Pancreas (tissue), 10 donors: Measurements from ENCODE around the gene CHPF. TPM values are rescaled to one million over a fixed set of nuclear protein-coding genes. Genes with fewer than 3 reads are reported as not detected.

Source experiments
- ATAC-seq, 4 donors: fragments of 200-7000 bp; cut with Tn5 transposase; one replicate each; pipeline versions ENCODE4 v1.8.0 to v1.9.1; 2020; ENCODE audit warnings: mild to moderate bottlenecking in 4 of 4, moderate library complexity in 4 of 4
- DNase-seq, 6 donors: peaks; one replicate each; pipeline ENCODE4 v3.0.0-alpha.2; 2020
- FAIRE-seq: peaks from 2 replicates; lab custom pipeline; 2012; peaks lifted over from hg19 to GRCh38; lab: Jason Lieb, UNC
- H3K27ac ChIP-seq, 4 donors: fragments of 200-600 bp; sonication (generic); 1 replicate in 3 of 4; 2 replicates in 1 of 4; pipeline versions ENCODE4 v1.5.0 to v1.8.0; 2020
- H3K27me3 ChIP-seq, 4 donors: fragments of 200-600 bp; one replicate each; pipeline ENCODE4 v1.8.0; 2021
- H3K36me3 ChIP-seq, 3 donors: fragments of 200-600 bp; sonication (generic) in 1 of 3; one replicate each; pipeline versions ENCODE4 v1.5.0 to v1.8.0; 2020 to 2021
- H3K4me1 ChIP-seq, 3 donors: fragments of 200-600 bp; one replicate each; pipeline ENCODE4 v1.8.0; 2021
- H3K4me3 ChIP-seq, 4 donors: fragments of 200-600 bp; sonication (generic) in 2 of 4; one replicate each; pipeline versions ENCODE4 v1.5.0 to v1.8.0; 2020 to 2021
- H3K9me3 ChIP-seq, 4 donors: fragments of 200-600 bp; one replicate each; pipeline ENCODE4 v1.8.0; 2021
- WGBS, 2 donors: extraction: QIAGEN DNeasy Blood & Tissue Kit; methylation state at CpG; one replicate each; pipeline ENCODE4 v1.1.7; 2013; 5-methylcytosine and 5-hydroxymethylcytosine counted together
- intact Hi-C, 3 donors: fragments of 100-400 bp; cut with DNase I; formaldehyde crosslinking; loops; one replicate each; pipeline versions ENCODE4 v1.11.1 to v1.14.2; 2022
- polyA plus RNA-seq, 2 donors: library from polyadenylated mRNA; stranded (reverse); fragments of 200-250 nt; gene quantifications; one replicate each; pipeline ENCODE4 v1.2.3, GENCODE V29; 2013
- total RNA-seq, 6 donors: library from RNA; stranded (reverse); fragmentation: NEBNext Ultra II Directional in 4 of 6; extraction: Animal tissue kit (Norgen Biotek cat#: 25700) in 4 of 6; gene quantifications; one replicate each; pipeline versions ENCODE4 v1.2.1 to v1.2.4, GENCODE V29; 2021 to 2023
- TF ChIP-seq, protein P1 (sequence below), 4 donors: fragments of 200-600 bp; sonication (generic) in 3 of 4; IDR thresholded peaks; one replicate each; pipeline versions ENCODE4 v1.5.0 to v1.8.0; 2021; ENCODE audit warnings: antibody characterized with exemption in 4 of 4
- donor health status: healthy with polysubstance abuse.
- donor health status: DM: no; HTN: no; CAD: no; lungs with moderate emphysema.
- donor health status: DM: no; HTN: no; CAD: no.
- donor health status: control.
- donor health status: control.
- donor health status: Bipolar disorder and iron deficiency.
- donor health status: DM: yes; HTN: yes; CAD: no.
- donor health status: DM: no; HTN: no; CAD: no.
- donor health status: DM: no; HTN: no; CAD: no.
- donor health status: DM: yes; HTN: yes; CAD: no.

CHPF gene
- total and polyA plus RNA-seq, 8 donors, result 55.1 to 105 (median 68.5) TPM

DNA sequence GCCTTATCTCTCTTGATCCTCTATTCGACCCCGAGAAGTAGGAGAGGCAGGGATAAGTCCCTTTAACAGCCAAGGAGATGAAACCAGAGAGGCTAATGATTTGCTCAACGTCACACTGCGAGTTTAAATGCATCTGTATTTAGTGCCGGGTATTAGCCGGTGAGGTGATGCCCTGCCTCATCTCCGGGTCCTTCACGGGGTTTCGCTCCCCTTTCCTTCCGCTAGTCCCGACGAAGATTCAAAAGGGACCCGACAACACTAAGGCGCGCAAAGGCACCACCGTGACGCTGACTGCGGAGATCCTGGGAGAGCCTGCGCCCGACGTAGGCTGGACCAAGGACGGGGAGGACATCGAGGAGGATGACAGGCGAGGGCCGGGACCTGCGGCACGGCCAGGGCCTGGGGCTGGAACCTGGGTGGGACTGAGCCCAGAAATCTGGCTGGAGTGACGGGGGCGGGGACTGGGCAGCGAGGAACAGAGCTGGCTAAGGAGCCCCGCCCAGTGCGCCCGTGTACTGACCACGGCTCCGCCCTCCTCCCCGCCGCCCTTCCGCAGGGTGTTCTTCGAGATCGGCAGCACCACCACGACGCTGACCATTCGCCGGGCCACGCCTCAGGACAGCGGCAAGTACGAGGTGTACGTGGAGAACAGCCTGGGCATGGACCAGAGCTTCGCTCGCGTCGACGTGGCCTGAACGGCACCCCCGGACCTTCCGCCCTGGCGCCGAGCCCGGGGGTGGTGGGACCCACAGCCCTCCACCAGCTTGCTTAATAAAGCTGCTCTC, 45.9 kb downstream of the CHPF start:
- Histone ChIP-seq H3K27ac (peak overlapping the region; percentile 75 to 95 (median 88)), H3K4me3 (peak overlapping the region; percentile 30 to 67 (median 62)), H3K4me1 (peaks cover 0 to 15% (median 4%) of the 10 kb centered on the region in 3 donors), H3K27me3 (no peaks in the 10 kb centered on the region), H3K9me3 (no peaks in the 10 kb centered on the region), H3K36me3 (no peaks in the 10 kb centered on the region)
- FAIRE-seq (no peak), ATAC-seq (peak; percentile 79 to 89 (median 82)), DNase-seq (peak; percentile 83 to 94 (median 90))
- 1 to 2% methylated on average over 56 to 59 of the region's 59 CpGs for WGBS, 2 donors
- TF ChIP-seq, protein P1, sequence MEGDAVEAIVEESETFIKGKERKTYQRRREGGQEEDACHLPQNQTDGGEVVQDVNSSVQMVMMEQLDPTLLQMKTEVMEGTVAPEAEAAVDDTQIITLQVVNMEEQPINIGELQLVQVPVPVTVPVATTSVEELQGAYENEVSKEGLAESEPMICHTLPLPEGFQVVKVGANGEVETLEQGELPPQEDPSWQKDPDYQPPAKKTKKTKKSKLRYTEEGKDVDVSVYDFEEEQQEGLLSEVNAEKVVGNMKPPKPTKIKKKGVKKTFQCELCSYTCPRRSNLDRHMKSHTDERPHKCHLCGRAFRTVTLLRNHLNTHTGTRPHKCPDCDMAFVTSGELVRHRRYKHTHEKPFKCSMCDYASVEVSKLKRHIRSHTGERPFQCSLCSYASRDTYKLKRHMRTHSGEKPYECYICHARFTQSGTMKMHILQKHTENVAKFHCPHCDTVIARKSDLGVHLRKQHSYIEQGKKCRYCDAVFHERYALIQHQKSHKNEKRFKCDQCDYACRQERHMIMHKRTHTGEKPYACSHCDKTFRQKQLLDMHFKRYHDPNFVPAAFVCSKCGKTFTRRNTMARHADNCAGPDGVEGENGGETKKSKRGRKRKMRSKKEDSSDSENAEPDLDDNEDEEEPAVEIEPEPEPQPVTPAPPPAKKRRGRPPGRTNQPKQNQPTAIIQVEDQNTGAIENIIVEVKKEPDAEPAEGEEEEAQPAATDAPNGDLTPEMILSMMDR (IDR thresholded peaks at IDR 0.05), result no peak
- intact Hi-C loops, result no loop called here

DNA sequence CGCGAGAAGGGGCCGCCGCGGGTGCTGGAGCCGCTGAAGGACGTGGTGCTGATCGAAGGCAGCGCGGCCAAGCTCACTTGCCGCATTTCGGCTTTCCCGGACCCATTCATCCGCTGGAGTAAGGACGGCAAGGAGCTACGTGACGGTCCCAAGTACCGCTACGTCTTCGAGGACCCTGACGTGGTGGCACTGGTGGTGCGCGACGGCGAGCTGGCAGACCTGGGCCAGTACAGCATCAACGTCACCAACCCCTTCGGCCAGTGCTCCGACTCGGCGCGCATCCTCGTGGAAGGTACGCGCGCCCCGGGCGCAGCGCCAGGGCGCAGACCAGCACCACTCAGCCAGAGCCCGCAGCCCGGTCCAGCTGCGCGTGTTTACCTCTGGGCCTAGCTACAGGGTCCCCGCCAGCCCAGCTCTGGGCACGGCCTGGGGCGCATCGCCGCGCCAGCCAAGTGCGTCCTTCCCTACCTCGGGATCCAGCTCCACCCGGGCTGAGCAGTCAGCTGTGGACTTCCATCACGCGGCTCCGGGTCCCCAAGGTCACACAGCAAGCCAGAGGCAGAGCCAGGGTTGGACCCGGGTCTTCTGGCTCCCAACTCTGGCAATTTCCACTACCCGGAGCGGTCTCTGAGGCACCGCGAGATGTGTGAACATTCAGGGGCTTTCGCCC, 46.6 kb downstream of the CHPF start:
- DNase-seq (peak in 3 of 6 donors; percentile 30 to 86 (median 63)), FAIRE-seq (no peak), ATAC-seq (no peak)
- no peak overlapping the region for H3K27ac ChIP-seq
- H3K27me3 ChIP-seq, result no peaks in the 10 kb centered on the region
- WGBS, 2 donors, result 13 to 15% methylated on average over 61 of the region's 61 CpGs
- intact Hi-C loops, result no loop called here
- H3K4me1 ChIP-seq, result peaks cover 0 to 15% (median 4%) of the 10 kb centered on the region in 3 donors
- TF ChIP-seq, protein P1 (IDR thresholded peaks at IDR 0.05), result no peak
- no peaks in the 10 kb centered on the region for H3K36me3 ChIP-seq
- no peaks in the 10 kb centered on the region for H3K9me3 ChIP-seq
- H3K4me3 ChIP-seq, result peak overlapping the region in 3 of 4 donors; percentile 60 to 67 (median 65)

DNA sequence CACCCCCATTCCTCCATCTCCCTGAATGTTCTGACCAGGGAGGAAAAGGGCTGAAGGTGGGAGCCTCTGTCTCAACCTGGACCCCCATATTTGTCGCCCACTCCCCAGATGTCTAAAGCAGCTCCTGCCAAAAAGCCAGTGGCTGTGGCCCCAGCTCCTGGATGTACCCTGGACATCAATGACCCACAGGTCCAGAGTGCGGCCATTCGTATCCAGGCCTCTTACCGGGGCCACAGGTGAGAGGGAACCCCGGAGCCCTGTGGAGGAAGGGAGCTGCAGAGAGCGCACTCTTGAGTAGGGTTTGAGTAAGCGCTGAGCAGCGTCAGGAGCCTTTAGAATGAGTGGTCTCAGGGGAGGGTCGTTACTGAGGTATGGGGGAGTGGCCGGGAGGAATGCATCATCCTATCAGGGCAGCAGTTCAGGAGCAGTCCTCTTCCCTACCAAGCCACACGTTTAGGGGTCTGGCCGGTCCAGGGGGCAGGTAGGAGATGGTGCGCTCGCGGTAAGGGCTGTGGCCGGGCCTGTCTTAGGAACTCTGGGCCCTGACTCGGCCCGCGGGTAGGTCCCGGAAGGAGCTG, 47.3 kb downstream of the CHPF start:
- FAIRE-seq, result no peak

DNA sequence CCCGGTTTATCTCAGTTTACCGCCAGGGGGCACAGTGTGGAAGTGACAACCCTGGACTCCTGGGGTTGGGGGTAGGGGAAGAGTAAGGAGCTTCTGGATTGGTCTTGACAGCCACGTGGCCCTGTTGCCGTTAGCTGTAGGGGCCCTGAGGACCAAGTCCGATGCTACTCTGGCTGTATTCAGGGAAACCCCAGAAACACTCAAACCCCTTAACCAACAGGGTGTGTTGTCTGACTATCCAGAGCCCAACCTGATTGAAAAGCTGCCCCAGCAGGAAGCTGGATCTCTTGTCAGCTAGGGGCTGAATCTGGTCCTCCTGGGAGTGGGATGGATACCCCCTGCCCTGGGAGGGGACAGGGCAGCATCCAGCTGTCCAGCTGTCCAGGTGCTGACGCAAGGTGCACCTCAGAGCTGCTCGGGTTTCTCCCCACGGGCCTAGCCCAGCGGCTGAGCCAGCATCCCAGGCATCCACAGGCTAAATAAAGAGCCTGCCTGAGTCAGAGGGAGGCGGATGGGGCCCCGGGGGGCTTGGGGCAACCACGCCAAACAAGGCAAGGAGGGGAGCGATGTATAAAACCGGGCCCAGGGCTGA, 48.0 kb downstream of the CHPF start:
- Histone ChIP-seq H3K27ac (no peak overlapping the region), H3K27me3 (no peaks in the 10 kb centered on the region), H3K4me1 (peaks cover 0 to 15% (median 4%) of the 10 kb centered on the region in 3 donors), H3K9me3 (no peaks in the 10 kb centered on the region), H3K36me3 (no peaks in the 10 kb centered on the region), H3K4me3 (no peak overlapping the region)
- no peak for FAIRE-seq
- ATAC-seq, result no peak
- TF ChIP-seq, protein P1 (IDR thresholded peaks at IDR 0.05), result peak in 3 of 4 donors; percentile 5 to 30 (median 6)
- intact Hi-C loops, result no loop called here
- WGBS, 2 donors, result 26 to 32% methylated on average over 14 of the region's 14 CpGs
- DNase-seq, result peak; percentile 40 to 72 (median 59)

More for the DNA sequence above, 47.3 kb downstream of the CHPF start:
- no peak overlapping the region for H3K27ac ChIP-seq
- WGBS, 2 donors, result 41 to 45% methylated on average over 18 to 20 of the region's 20 CpGs
- no peak overlapping the region for H3K4me3 ChIP-seq
- TF ChIP-seq, protein P1 (IDR thresholded peaks at IDR 0.05), result no peak
- DNase-seq, result peak in 1 of 6 donors; percentile 64
- H3K36me3 ChIP-seq, result no peaks in the 10 kb centered on the region
- peaks cover 0 to 15% (median 4%) of the 10 kb centered on the region in 3 donors for H3K4me1 ChIP-seq
- H3K27me3 ChIP-seq, result no peaks in the 10 kb centered on the region
- no peaks in the 10 kb centered on the region for H3K9me3 ChIP-seq
- intact Hi-C loops, result no loop called here
- no peak for ATAC-seq
